HepG2 (cell line): ENCODE measurements around the gene SIRT7. TPM values are rescaled to one million over a fixed set of nuclear protein-coding genes. Genes with fewer than 3 reads are reported as not detected.

ENCODE experiments used
- AHR ChIP-seq: IDR thresholded peaks from 2 replicates; pipeline ENCODE4 v1.6.1; 2018; ENCODE audit warnings: missing genetic modification reagents, missing compliant biosample characterization
- AKAP8 ChIP-seq: sonication (generic); formaldehyde crosslinking; IDR thresholded peaks from 2 replicates; pipeline ENCODE4 v1.5.1; 2020; ENCODE audit warnings: mild to moderate bottlenecking, missing genetic modification reagents
- ARHGAP35 ChIP-seq: sonication (generic); formaldehyde crosslinking; IDR thresholded peaks from 2 replicates; pipeline ENCODE4 v1.9.0; 2022; ENCODE audit warnings: mild to moderate bottlenecking, inconsistent platforms, moderate library complexity, missing genetic modification reagents, borderline replicate concordance
- HNF1A ChIP-seq, 2 experiments: sonication (generic) in 1 of 2; formaldehyde crosslinking in 1 of 2; IDR thresholded peaks; 2 replicates each; pipeline versions ENCODE4 v1.4.0 to v1.6.1; 2016 to 2020; ENCODE audit warnings: borderline replicate concordance in 1 of 2, low read depth in 1 of 2, mild to moderate bottlenecking in 1 of 2, missing genetic modification reagents in 1 of 2
- MAFF ChIP-seq: IDR thresholded peaks from 2 replicates; pipeline ENCODE4 v1.6.1; 2011; ENCODE audit warnings: low read depth, low read length, improper control_type of control experiment
- MYNN ChIP-seq: sonication (generic); formaldehyde crosslinking; IDR thresholded peaks from 2 replicates; pipeline ENCODE4 v1.4.0; 2020; ENCODE audit warnings: mild to moderate bottlenecking, low read depth, missing genetic modification reagents
- NFIB ChIP-seq: sonication (generic); formaldehyde crosslinking; IDR thresholded peaks from 2 replicates; pipeline ENCODE4 v1.9.0; 2021; ENCODE audit warnings: missing genetic modification reagents, mild to moderate bottlenecking, borderline replicate concordance
- PHF21A ChIP-seq: sonication (generic); formaldehyde crosslinking; IDR thresholded peaks from 2 replicates; pipeline ENCODE4 v1.5.0; 2020; ENCODE audit warnings: mild to moderate bottlenecking, missing genetic modification reagents
- ZIK1 ChIP-seq: sonication (generic); formaldehyde crosslinking; IDR thresholded peaks from 2 replicates; pipeline ENCODE4 v1.5.0; 2020; ENCODE audit warnings: mild to moderate bottlenecking, low read depth, missing genetic modification reagents, borderline replicate concordance
- ZNF232 ChIP-seq: sonication (generic); formaldehyde crosslinking; IDR thresholded peaks from 2 replicates; pipeline ENCODE4 v1.4.0; 2020; ENCODE audit warnings: missing genetic modification reagents, borderline replicate concordance
- ZNF234 ChIP-seq: sonication (generic); formaldehyde crosslinking; conservative IDR thresholded peaks from 2 replicates; pipeline ENCODE4 v1.5.1; 2020; ENCODE audit warnings: mild to moderate bottlenecking, missing genetic modification reagents
- ZNF709 ChIP-seq: sonication (generic); formaldehyde crosslinking; IDR thresholded peaks from 2 replicates; pipeline ENCODE4 v1.5.0; 2020; ENCODE audit warnings: mild to moderate bottlenecking, missing genetic modification reagents
- polyA plus RNA-seq, 8 experiments: library from polyadenylated mRNA; depleted of rRNA in 3 of 8; stranded (reverse) in 7 of 8; unstranded in 1 of 8; fragments of >200 nt; fragmentation: Illumina TruSeq in 4 of 8; extraction: Trizol in 4 of 8; gene quantifications; 2 replicates each; pipeline versions ENCODE4 v1.2.1 to v1.2.3, GENCODE V29; 2011 to 2016; ENCODE audit warnings: low read depth in 4 of 8, missing spikeins in 1 of 8, mixed read lengths in 1 of 8; ENCODE audit not compliant: insufficient read depth in 1 of 8
- total RNA-seq, 5 experiments: library from RNA; depleted of rRNA; stranded (reverse); fragments of >200 nt; fragmentation: Illumina TruSeq; extraction: Trizol; gene quantifications; 2 replicates each; pipeline ENCODE4 v1.2.3, GENCODE V29; 2016; ENCODE audit warnings: low read depth in 1 of 5
- TF ChIP-seq, protein P1 (sequence below): sonication (generic); formaldehyde crosslinking; IDR thresholded peaks from 2 replicates; pipeline ENCODE4 v1.9.0; 2022; ENCODE audit warnings: missing genetic modification reagents, mild to moderate bottlenecking, borderline replicate concordance
- TF ChIP-seq, protein P2 (sequence below): sonication (generic); formaldehyde crosslinking; IDR thresholded peaks from 2 replicates; pipeline ENCODE4 v1.4.0; 2020; ENCODE audit warnings: missing genetic modification reagents, borderline replicate concordance
- TF ChIP-seq, protein P3 (sequence below): sonication (generic); formaldehyde crosslinking; IDR thresholded peaks from 2 replicates; pipeline ENCODE4 v1.4.0; 2020; ENCODE audit warnings: missing genetic modification reagents
- TF ChIP-seq, protein P4 (sequence below): sonication (generic); formaldehyde crosslinking; IDR thresholded peaks from 2 replicates; pipeline ENCODE4 v1.5.0; 2020; ENCODE audit warnings: missing genetic modification reagents, mild to moderate bottlenecking, borderline replicate concordance

The SIRT7 gene
- total and polyA plus RNA-seq, 2 of the 13 experiments (the other 11 are each of a cell fraction or from before 2014, with no cell fraction given): 8.3 to 24.8 TPM

DNA sequence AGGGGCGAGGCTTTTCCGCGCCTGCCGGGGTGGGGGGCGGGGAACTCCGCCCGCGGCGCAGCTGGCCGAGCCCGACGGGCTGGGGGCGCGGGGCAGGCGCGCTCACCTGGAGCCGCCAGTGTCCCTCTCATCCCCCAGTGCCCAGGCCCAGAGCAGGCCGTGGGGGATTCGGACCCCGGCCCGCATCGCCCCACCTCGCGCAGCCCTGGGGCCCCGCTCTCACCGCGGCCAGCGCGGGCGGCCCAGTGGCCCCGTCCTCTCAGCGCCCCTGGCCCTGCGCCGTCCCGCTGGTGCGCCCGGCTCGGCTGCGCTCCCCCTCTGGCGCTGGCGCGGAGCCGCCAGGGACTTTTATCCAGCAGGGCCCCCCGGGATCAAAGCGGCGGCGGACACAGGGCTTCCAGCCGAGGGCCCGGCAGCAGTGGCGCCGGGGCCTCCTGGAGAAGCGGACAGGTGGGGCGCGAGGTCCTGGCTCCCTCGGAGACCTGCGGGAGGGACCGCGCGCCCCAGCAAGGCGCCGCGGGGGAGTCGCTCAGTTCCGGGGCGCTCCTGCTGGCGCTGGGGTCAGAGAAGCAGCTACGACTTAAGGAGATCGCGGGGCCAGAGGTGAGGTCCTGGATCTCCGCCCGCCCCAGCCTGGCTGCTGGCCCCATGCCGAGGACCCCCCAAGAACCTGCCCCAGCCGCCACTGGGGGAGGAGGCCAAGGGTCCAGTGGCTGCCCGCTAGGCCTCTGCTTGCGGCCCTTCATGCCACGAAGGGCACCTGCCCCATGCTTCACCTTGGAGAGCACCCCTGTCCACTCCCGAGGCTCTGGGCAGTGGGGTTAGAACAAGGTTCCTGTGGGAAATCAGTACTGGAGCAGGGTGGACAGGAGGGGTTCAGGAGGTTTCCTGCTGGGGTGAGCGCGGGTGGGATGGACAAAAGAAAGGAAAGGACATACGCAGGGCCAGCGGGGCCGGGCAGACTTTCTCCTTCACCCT is 43.8 kb upstream of the SIRT7 start (continued):
- TF ChIP-seq, protein P1, sequence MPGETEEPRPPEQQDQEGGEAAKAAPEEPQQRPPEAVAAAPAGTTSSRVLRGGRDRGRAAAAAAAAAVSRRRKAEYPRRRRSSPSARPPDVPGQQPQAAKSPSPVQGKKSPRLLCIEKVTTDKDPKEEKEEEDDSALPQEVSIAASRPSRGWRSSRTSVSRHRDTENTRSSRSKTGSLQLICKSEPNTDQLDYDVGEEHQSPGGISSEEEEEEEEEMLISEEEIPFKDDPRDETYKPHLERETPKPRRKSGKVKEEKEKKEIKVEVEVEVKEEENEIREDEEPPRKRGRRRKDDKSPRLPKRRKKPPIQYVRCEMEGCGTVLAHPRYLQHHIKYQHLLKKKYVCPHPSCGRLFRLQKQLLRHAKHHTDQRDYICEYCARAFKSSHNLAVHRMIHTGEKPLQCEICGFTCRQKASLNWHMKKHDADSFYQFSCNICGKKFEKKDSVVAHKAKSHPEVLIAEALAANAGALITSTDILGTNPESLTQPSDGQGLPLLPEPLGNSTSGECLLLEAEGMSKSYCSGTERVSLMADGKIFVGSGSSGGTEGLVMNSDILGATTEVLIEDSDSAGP: 0 out of 2 replicates have a peak, but pooled peaks have one; percentile 49
- TF ChIP-seq ARHGAP35 (CRISPR knock-in tag): 0 out of 2 replicates have a peak, but pooled peaks have one; percentile 17
- no peak for TF ChIP-seq MAFF
- no peak; the same call in 1 of the 2 replicates for TF ChIP-seq ZNF232 (CRISPR knock-in tag)
- TF ChIP-seq HNF1A (IDR thresholded peaks at IDR 0.05; ENCODE audit: low read depth): no peak
- TF ChIP-seq HNF1A (CRISPR knock-in tag; IDR thresholded peaks at IDR 0.05; ENCODE audit: borderline replicate concordance): no peak
- TF ChIP-seq NFIB (CRISPR knock-in tag): no peak
- TF ChIP-seq AHR (CRISPR knock-in tag): no peak
- peak; percentile 70 for TF ChIP-seq AKAP8 (CRISPR knock-in tag)
- TF ChIP-seq PHF21A (CRISPR knock-in tag): no peak
- TF ChIP-seq, protein P2, sequence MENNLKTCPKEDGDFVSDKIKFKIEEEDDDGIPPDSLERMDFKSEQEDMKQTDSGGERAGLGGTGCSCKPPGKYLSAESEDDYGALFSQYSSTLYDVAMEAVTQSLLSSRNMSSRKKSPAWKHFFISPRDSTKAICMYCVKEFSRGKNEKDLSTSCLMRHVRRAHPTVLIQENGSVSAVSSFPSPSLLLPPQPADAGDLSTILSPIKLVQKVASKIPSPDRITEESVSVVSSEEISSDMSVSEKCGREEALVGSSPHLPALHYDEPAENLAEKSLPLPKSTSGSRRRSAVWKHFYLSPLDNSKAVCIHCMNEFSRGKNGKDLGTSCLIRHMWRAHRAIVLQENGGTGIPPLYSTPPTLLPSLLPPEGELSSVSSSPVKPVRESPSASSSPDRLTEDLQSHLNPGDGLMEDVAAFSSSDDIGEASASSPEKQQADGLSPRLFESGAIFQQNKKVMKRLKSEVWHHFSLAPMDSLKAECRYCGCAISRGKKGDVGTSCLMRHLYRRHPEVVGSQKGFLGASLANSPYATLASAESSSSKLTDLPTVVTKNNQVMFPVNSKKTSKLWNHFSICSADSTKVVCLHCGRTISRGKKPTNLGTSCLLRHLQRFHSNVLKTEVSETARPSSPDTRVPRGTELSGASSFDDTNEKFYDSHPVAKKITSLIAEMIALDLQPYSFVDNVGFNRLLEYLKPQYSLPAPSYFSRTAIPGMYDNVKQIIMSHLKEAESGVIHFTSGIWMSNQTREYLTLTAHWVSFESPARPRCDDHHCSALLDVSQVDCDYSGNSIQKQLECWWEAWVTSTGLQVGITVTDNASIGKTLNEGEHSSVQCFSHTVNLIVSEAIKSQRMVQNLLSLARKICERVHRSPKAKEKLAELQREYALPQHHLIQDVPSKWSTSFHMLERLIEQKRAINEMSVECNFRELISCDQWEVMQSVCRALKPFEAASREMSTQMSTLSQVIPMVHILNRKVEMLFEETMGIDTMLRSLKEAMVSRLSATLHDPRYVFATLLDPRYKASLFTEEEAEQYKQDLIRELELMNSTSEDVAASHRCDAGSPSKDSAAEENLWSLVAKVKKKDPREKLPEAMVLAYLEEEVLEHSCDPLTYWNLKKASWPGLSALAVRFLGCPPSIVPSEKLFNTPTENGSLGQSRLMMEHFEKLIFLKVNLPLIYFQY (CRISPR knock-in tag): no peak
- TF ChIP-seq, protein P3, sequence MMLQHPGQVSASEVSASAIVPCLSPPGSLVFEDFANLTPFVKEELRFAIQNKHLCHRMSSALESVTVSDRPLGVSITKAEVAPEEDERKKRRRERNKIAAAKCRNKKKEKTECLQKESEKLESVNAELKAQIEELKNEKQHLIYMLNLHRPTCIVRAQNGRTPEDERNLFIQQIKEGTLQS (CRISPR knock-in tag): 0 out of 2 replicates have a peak, but pooled peaks have one; percentile 15
- no peak for TF ChIP-seq MYNN
- no peak for TF ChIP-seq ZNF234 (CRISPR knock-in tag)
- no peak; the same call in 1 of the 2 replicates for TF ChIP-seq ZIK1
- no peak for TF ChIP-seq ZNF709 (CRISPR knock-in tag)
- TF ChIP-seq, protein P4, sequence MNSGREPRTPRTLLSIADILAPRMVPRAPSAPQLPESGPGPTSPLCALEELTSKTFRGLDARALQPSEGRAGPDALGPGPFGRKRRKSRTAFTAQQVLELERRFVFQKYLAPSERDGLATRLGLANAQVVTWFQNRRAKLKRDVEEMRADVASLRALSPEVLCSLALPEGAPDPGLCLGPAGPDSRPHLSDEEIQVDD: no peak
